ENCODE results near the gene MYBPH.

DNA sequence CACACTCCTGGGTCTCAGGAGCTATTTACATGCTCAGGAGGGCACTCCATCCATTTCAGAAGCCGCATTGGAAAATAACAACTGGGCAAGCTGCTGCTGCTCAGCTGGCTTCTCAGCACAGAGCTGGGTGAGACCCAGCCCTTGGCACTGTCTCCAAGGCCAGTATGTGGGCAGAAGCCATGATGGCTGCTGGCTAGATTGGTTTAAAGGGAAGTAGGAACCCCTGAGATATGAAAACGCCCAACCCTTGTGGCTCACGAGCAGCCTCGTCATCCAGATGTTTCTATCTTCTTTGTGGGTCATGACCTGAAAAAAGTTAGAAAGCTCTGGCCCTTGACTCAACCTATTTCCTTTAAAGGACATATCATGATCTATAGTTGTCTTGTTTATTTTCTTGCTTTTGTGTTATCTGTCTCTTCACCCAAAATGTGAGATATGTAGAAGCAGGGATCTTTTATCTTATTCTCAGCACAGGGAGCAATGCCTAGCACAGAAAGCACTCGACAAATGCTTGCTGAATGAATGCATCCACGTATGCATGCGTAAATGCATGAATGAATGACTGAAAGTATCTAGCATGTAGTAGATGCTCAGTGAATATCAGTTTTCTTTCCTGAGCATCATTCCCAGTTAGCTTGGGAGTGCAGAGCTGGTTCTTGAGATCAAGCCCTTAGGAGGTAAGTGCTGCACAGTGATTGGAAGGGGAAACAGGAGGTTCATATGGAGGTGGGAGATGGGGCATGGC is 11.6 kb downstream of the MYBPH start:
- TF ChIP-seq, protein P1, sequence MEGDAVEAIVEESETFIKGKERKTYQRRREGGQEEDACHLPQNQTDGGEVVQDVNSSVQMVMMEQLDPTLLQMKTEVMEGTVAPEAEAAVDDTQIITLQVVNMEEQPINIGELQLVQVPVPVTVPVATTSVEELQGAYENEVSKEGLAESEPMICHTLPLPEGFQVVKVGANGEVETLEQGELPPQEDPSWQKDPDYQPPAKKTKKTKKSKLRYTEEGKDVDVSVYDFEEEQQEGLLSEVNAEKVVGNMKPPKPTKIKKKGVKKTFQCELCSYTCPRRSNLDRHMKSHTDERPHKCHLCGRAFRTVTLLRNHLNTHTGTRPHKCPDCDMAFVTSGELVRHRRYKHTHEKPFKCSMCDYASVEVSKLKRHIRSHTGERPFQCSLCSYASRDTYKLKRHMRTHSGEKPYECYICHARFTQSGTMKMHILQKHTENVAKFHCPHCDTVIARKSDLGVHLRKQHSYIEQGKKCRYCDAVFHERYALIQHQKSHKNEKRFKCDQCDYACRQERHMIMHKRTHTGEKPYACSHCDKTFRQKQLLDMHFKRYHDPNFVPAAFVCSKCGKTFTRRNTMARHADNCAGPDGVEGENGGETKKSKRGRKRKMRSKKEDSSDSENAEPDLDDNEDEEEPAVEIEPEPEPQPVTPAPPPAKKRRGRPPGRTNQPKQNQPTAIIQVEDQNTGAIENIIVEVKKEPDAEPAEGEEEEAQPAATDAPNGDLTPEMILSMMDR (conservative IDR thresholded peaks at IDR 0.05; ENCODE audit: low read depth in 2 of 2): no peak
- TF ChIP-seq POLR2AphosphoS5 (IDR thresholded peaks at IDR 0.05; ENCODE audit: low read depth): no peak
- TF ChIP-seq CREB1 (CRISPR knock-in tag; IDR thresholded peaks at IDR 0.05; ENCODE audit: low read depth): no peak
- no peak for TF ChIP-seq NANOG (IDR thresholded peaks at IDR 0.05; ENCODE audit: borderline replicate concordance)
- TF ChIP-seq, protein P2, sequence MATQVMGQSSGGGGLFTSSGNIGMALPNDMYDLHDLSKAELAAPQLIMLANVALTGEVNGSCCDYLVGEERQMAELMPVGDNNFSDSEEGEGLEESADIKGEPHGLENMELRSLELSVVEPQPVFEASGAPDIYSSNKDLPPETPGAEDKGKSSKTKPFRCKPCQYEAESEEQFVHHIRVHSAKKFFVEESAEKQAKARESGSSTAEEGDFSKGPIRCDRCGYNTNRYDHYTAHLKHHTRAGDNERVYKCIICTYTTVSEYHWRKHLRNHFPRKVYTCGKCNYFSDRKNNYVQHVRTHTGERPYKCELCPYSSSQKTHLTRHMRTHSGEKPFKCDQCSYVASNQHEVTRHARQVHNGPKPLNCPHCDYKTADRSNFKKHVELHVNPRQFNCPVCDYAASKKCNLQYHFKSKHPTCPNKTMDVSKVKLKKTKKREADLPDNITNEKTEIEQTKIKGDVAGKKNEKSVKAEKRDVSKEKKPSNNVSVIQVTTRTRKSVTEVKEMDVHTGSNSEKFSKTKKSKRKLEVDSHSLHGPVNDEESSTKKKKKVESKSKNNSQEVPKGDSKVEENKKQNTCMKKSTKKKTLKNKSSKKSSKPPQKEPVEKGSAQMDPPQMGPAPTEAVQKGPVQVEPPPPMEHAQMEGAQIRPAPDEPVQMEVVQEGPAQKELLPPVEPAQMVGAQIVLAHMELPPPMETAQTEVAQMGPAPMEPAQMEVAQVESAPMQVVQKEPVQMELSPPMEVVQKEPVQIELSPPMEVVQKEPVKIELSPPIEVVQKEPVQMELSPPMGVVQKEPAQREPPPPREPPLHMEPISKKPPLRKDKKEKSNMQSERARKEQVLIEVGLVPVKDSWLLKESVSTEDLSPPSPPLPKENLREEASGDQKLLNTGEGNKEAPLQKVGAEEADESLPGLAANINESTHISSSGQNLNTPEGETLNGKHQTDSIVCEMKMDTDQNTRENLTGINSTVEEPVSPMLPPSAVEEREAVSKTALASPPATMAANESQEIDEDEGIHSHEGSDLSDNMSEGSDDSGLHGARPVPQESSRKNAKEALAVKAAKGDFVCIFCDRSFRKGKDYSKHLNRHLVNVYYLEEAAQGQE (IDR thresholded peaks at IDR 0.05; ENCODE audit: unreplicated experiment): no peak
- TF ChIP-seq EZH2 (IDR thresholded peaks at IDR 0.05; ENCODE audit: low read depth, unreplicated experiment): no peak
- TF ChIP-seq EZH2phosphoT487 (IDR thresholded peaks at IDR 0.05; ENCODE audit: unreplicated experiment): no peak
- no peak for TF ChIP-seq ETS1 (IDR thresholded peaks at IDR 0.05)
- no peak for TF ChIP-seq JUNB (IDR thresholded peaks at IDR 0.05; ENCODE audit: unreplicated experiment)
- no peak for TF ChIP-seq ZNF331 (CRISPR knock-in tag; IDR thresholded peaks at IDR 0.05; ENCODE audit: low read depth)
